ENCODE measurements around the gene CD79A. TPM values are rescaled to one million over a fixed set of nuclear protein-coding genes. Genes with fewer than 3 reads are reported as not detected.

Gene CD79A
- total RNA-seq, 3 donors from 2014 or later = 0.80 to 2.9 (median 1.8) TPM

GRCh38 chr19:41879080-41879479 lies 2.0 kb downstream of the CD79A start:
- no peaks in the 10 kb centered on the region for H3K4me1 ChIP-seq
- no peak overlapping the region for H3K27ac ChIP-seq
- no peaks in the 10 kb centered on the region for H3K36me3 ChIP-seq
- DNase-seq (ENCODE audit: low spot score in 2 of 2) = no peak
- H3K4me3 ChIP-seq = no peak overlapping the region
- intact Hi-C loops (cut with DNase I; ENCODE audit: low total_unique reads) = no loop called here
- H3K27me3 ChIP-seq = no peaks in the 10 kb centered on the region
- H3K9me3 ChIP-seq = no peaks in the 10 kb centered on the region
- TF ChIP-seq POLR2AphosphoS5 (IDR thresholded peaks at IDR 0.05) (no peak), CTCF (IDR thresholded peaks at IDR 0.05) (no peak), POLR2A (IDR thresholded peaks at IDR 0.05) (no peak)

GRCh38 chr19:41879670-41880328 lies 2.7 kb downstream of the CD79A start:
- Histone ChIP-seq H3K9me3 (no peaks in the 10 kb centered on the region), H3K4me3 (no peak overlapping the region), H3K27ac (no peak overlapping the region), H3K36me3 (no peaks in the 10 kb centered on the region), H3K27me3 (no peaks in the 10 kb centered on the region), H3K4me1 (peaks cover 0 to 1% of the 10 kb centered on the region in 2 donors)
- no peak for TF ChIP-seq POLR2AphosphoS5 (IDR thresholded peaks at IDR 0.05)
- no peak for TF ChIP-seq CTCF (IDR thresholded peaks at IDR 0.05)
- TF ChIP-seq POLR2A (IDR thresholded peaks at IDR 0.05) = no peak
- intact Hi-C loops (cut with DNase I; ENCODE audit: low total_unique reads) = no loop called here
- no peak for DNase-seq (ENCODE audit: low spot score in 2 of 2)

GRCh38 chr19:41880329-41880708 lies 3.2 kb downstream of the CD79A start:
- no peak overlapping the region for H3K27ac ChIP-seq
- intact Hi-C loops (cut with DNase I; ENCODE audit: low total_unique reads) = no loop called here
- peaks cover 0 to 6% of the 10 kb centered on the region in 2 donors for H3K4me1 ChIP-seq
- no peaks in the 10 kb centered on the region for H3K9me3 ChIP-seq
- TF ChIP-seq POLR2AphosphoS5 (IDR thresholded peaks at IDR 0.05) (no peak), CTCF (IDR thresholded peaks at IDR 0.05) (no peak), POLR2A (IDR thresholded peaks at IDR 0.05) (no peak)
- H3K36me3 ChIP-seq = no peaks in the 10 kb centered on the region
- no peaks in the 10 kb centered on the region for H3K27me3 ChIP-seq
- no peak for DNase-seq (ENCODE audit: low spot score in 2 of 2)
- no peak overlapping the region for H3K4me3 ChIP-seq

GRCh38 chr19:41882568-41883462 lies 5.7 kb downstream of the CD79A start, which contains the start of gene ARHGEF1:
Gene ARHGEF1 (plus strand): TSS chr19:41883184. CDS start chr19:41888083, 4,899 bp downstream.
- Histone ChIP-seq H3K27me3 (no peaks in the 10 kb centered on the region), H3K4me3 (peak within 1 kb of the TSS; percentile 87 to 96 (median 94)), H3K36me3 (no peaks in the 10 kb centered on the region), H3K4me1 (peaks cover 0 to 6% of the 10 kb centered on the region in 2 donors), H3K27ac (peak within 1 kb of the TSS; percentile 87 to 90), H3K9me3 (no peaks in the 10 kb centered on the region)
- intact Hi-C loops (cut with DNase I; ENCODE audit: low total_unique reads) = no loop called here
- no peak for DNase-seq (ENCODE audit: low spot score in 2 of 2)
- no peak for TF ChIP-seq POLR2A (IDR thresholded peaks at IDR 0.05)
- no peak for TF ChIP-seq POLR2AphosphoS5 (IDR thresholded peaks at IDR 0.05)
- TF ChIP-seq CTCF (IDR thresholded peaks at IDR 0.05) = no peak

- no peak for DNase-seq (ENCODE audit: low spot score in 2 of 2)
- no peak for TF ChIP-seq CTCF (IDR thresholded peaks at IDR 0.05)
- Histone ChIP-seq H3K4me3 (peak overlapping the region; percentile 87 to 96 (median 94)), H3K9me3 (no peaks in the 10 kb centered on the region), H3K27ac (peak overlapping the region; percentile 87 to 90), H3K27me3 (no peaks in the 10 kb centered on the region), H3K36me3 (no peaks in the 10 kb centered on the region), H3K4me1 (peaks cover 0 to 6% of the 10 kb centered on the region in 2 donors)
- intact Hi-C loops (cut with DNase I; ENCODE audit: low total_unique reads) = no loop called here
These were observed 6.4 kb downstream of the CD79A start for GRCh38 chr19:41883463-41883820.

Measured in breast epithelium (tissue), 4 donors.